T1000 (cell line): ENCODE measurements around the gene RAB8A.
"Not testable (repeated sequence)": the region's sequence is repeated elsewhere in the genome, so short reads cannot be mapped to it uniquely, and the experiment has no call there.

Experiments
- DNase-seq: peaks from one replicate; lab custom pipeline; 2025; ENCODE audit warnings: mixed read lengths; lab: John Stamatoyannopoulos, UW

Gene RAB8A

GRCh38 chr19:16112778-16113177 lies 1.1 kb downstream of the RAB8A start:
- DNase-seq: no peak

GRCh38 chr19:16113727-16114126 lies 2.0 kb downstream of the RAB8A start:
- no peak for DNase-seq

- DNase-seq: no peak
Observed at GRCh38 chr19:16115301-16116039, 3.8 kb downstream of the RAB8A start.

- DNase-seq: no peak
Observed at GRCh38 chr19:16116067-16116466, 4.4 kb downstream of the RAB8A start.

DNA sequence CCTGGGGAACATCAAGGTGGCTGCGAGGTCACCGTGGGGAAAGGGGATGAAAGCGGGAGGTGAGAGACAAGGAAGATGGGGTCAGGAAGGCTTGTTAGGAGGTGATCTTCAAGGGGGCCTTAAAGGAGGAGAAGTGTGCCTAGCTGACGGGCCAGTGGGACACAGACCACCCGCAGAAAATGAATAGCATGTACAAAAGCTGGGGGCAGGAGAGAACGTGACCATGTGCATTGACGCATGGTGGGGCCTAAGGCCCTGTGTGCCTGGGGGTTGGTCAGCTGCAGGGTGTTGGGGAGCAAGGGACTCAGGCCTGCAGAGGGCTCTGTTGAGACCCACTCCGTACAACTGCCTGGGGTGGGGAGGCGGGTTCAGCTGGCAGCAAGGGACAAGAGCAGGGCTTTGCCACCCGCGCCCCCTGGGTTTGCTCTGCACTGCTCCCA lies 5.9 kb downstream of the RAB8A start:
- no peak for DNase-seq

GRCh38 chr19:16118489-16119033 lies 6.9 kb downstream of the RAB8A start:
- DNase-seq: no peak

- DNase-seq: not testable (repeated sequence)
Observed at GRCh38 chr19:16119075-16119857, 7.6 kb downstream of the RAB8A start.

DNA sequence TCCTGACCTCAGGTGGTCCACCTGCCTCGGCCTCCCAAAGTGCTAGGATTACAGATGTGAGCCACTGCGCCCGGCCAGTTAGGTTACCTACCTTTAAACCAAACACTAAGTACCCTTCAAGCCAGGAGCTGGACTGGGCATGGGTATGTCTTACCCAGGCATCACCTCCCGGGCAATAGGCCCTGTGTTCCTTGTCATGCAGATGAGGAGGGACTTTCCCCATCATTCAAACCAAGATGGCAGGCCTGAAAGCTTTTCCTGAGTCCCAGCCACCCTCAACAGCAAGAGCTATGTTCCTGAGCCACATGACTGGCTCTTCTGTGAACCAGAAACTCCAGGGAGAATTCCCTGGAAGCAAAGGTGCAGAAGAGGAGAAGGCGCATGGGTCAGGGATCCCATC lies 9.5 kb downstream of the RAB8A start:
- no peak for DNase-seq

GRCh38 chr19:16121967-16122366 lies 10.3 kb downstream of the RAB8A start:
- DNase-seq: no peak

DNA sequence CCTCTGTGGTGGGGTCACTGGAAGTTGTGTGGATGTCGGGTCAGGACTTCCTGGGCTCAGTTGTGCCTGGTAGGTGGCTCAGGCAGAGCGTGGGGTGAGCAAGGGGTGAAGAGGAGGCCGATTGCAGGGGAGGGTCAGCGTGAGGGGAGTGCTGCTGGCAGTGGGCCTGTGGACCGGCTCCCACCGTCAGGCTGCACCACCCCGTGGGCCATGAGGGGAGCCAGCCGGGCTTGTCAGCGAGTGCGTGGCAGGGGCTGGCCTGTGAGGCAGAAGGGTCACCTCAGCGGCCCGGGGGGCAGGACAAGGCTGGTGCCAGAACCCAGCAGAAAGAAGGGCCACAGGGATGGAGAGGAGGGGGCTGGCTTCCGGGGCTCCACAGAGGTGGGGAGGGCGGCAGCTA lies 13.3 kb downstream of the RAB8A start:
- no peak for DNase-seq

GRCh38 chr19:16125737-16126495 lies 14.2 kb downstream of the RAB8A start:
- DNase-seq: no peak

GRCh38 chr19:16127080-16127479 lies 15.4 kb downstream of the RAB8A start:
- no peak for DNase-seq

DNA sequence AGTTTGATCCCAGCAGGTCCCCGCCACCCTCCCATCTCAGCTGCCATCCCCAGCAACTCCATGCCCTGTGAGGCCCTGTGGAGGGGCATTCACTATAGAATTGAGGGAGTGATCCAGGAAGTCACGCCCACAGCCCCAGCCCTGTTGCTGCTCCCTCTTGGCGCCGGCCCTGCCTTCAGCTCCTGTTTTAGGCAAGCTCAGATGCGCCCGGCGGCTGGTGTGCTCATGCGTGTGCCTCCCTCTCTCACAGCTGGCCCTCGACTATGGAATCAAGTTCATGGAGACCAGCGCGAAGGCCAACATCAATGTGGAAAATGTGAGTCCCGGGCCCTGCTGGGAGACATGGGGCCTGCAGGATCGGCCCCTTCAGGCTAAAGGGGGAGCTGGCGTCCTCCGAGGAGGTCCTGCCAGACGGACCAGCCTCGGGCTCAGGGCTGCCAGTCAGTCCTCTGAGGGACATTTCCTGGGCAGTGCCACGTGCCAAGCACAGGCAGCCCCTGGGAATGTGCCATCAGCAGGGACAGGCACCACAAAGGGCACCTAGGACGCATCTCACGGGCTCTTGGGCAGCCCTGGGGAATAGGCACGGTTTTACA lies 16.2 kb downstream of the RAB8A start:
- no peak for DNase-seq

DNA sequence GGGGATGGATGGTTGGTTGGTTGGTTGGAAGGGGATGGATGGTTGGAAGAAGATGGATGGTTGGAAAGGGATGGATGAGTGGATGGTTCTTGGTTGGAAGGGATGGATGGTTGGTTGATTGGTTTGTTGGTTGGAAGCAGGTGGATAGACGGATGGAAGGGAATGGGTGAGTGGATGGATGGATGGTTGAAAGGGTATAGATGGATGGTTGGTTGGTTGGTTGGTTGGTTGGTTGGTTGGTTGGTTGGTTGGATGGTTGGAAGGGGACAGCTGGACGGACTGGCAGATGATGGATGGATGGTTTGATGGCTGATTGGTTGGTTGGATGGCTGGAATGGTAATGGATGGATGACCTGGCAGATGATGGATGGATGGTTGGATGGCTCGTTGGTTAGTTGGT lies 20.0 kb downstream of the RAB8A start:
- DNase-seq: no peak

DNA sequence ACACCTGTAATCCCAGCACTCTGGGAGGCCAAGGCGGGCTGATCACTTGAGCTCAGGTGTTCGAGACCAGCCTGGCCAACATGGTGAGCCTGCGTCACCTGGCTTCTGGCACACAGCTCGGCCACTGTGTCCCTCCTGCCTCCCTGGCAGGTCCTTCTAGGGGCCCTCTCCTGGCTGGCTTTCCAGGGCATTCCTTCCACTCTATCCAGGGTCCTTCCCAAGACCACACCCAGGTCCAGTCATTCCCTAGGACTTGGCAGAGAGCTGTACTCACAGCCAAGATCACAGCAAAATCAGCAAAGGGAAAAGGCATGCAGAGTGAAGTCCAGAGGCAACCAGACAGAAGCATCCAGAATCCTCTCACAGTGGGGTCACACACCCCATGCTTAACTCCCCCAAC lies 22.1 kb downstream of the RAB8A start:
- DNase-seq: no peak

GRCh38 chr19:16134510-16134909 lies 22.8 kb downstream of the RAB8A start:
- no peak for DNase-seq

- DNase-seq: no peak
Observed at GRCh38 chr19:16135430-16136127, 23.9 kb downstream of the RAB8A start.

GRCh38 chr19:16136185-16136999 lies 24.7 kb downstream of the RAB8A start:
- no peak for DNase-seq

GRCh38 chr19:16139752-16140151 lies 28.1 kb downstream of the RAB8A start:
- DNase-seq: no peak

GRCh38 chr19:16141043-16141442 lies 29.4 kb downstream of the RAB8A start:
- DNase-seq: no peak
